GM12874 (cell line): ENCODE data around the gene MSLN.

Source experiments
- TF ChIP-seq, protein P1 (sequence below): IDR thresholded peaks from 2 replicates; pipeline ENCODE4 v1.5.1; 2011; ENCODE audit warnings: low read depth, mild to moderate bottlenecking, control low read depth, low read length, moderate library complexity; ENCODE audit not compliant: insufficient read depth

MSLN gene

DNA sequence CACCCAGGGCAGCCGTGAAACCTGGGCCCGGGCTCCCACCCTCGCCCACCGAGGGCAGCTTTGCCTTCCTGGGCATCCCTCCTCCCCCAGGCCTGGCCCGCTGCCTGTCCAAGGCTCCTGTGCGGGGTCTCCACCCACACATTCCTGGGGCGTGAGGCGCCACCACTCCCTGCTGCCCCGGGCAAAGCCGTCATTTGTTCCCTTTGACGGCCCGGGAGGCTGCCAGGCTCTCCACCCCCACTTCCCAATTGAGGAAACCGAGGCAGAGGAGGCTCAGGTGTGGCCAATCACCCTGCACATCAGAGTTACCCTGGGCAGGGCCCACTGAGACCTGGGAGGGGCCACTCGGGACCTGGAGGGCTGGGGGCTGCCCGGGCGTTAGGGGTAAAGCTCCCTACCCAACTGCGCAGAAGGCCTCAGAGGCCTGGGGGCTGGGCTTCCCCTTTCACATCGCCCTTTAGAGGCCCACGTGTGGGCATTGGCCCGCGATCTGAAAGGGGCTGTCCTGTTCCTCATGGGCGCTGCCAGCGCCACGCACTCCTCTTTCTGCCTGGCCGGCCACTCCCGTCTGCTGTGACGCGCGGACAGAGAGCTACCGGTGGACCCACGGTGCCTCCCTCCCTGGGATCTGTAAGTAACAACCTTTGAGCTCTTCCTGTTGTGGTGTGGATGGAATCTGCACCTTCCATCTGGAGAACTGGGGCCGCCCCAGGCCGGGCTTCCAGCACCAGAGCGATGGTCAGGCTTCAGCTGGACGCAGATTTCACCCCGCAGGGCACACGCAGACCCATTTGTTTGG is at the start of gene MSLN:
TSS of gene MSLN (plus strand) at position 190 of the 799 bp plus-strand sequence. CDS start 1,947 bp downstream, outside the sequence.
- TF ChIP-seq, protein P1, sequence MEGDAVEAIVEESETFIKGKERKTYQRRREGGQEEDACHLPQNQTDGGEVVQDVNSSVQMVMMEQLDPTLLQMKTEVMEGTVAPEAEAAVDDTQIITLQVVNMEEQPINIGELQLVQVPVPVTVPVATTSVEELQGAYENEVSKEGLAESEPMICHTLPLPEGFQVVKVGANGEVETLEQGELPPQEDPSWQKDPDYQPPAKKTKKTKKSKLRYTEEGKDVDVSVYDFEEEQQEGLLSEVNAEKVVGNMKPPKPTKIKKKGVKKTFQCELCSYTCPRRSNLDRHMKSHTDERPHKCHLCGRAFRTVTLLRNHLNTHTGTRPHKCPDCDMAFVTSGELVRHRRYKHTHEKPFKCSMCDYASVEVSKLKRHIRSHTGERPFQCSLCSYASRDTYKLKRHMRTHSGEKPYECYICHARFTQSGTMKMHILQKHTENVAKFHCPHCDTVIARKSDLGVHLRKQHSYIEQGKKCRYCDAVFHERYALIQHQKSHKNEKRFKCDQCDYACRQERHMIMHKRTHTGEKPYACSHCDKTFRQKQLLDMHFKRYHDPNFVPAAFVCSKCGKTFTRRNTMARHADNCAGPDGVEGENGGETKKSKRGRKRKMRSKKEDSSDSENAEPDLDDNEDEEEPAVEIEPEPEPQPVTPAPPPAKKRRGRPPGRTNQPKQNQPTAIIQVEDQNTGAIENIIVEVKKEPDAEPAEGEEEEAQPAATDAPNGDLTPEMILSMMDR, result no peak

DNA sequence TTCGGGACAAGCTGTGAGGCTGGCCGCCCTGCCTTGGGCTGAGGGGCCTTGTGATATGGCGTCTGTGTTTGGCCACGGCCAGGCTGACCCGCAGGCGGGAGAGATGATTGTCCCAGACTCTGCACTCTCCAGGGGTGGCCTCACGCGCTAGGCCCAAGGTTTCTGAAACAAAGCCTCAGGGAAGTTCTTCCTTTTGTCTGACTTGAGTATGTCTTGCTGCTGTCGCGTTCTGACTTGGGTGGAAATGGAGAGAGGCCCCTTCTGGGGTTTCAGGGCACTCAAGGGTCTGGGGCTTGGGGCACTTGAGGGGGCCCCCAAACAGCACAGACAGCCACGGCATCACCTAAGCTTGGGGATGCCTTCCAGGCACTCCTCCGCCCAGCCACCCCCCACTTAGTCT is 49.5 kb upstream of the MSLN start:
- TF ChIP-seq, protein P1, result no peak

DNA sequence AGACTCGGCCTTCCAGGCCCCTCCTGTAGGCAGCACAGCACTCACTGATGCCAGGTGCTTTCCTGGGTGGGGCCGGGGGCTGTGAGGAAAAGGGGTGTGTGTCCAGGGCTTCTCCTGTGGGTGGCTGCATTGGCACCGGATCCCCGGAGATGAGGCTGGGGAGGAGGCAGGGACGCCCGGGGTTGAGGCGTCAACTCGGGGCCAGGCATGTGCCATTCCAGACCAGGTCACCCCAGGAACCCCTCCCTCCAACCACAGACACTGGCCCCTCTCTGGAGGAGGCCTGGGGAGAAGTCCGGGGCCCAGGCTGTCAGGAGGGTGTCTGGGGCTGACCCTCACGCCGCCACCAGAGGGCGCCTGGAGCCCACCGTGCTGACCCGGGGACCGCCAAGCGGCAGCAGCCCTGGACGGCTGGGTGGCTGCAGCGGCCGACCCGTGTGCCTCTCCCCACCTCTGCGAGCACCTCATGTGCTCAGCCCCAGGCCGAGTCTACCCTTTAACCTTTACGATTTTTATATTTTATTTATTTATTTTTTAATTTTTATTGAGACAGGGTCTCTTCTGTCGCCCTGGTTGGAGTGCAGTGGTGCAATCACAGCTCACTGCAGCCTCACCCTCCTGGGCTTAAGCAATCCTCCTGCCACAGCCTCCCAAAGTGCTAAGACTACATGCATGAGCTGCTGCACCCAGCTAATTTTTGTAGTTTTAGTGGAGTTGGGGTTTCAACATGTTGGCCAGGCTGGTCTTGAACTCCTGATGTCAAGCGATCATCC is 48.8 kb upstream of the MSLN start:
- TF ChIP-seq, protein P1, result peak; percentile 99

- TF ChIP-seq, protein P1, result peak; percentile 38; the same call in 1 of the 2 replicates
Observed at GRCh38 chr16:712740-713250, 47.7 kb upstream of the MSLN start.

GRCh38 chr16:714079-714478 is 46.5 kb upstream of the MSLN start:
- TF ChIP-seq, protein P1, result no peak

GRCh38 chr16:714558-715476 is 45.7 kb upstream of the MSLN start, which contains the start of gene METRN:
TSS of gene METRN (plus strand) at chr16:715118. CDS start at chr16:715290, 172 bp downstream.
- TF ChIP-seq, protein P1, result no peak
